Esophagus (tissue), 2 donors: ENCODE results near the gene FLRT2. TPM values are rescaled to one million over a fixed set of nuclear protein-coding genes. Genes with fewer than 3 reads are reported as not detected.

Source experiments
- H3K27ac ChIP-seq, 2 donors: one replicate each; pipeline ENCODE4 v1.5.1; 2013; ENCODE audit warnings: low read depth in 2 of 2, mild to moderate bottlenecking in 2 of 2, inconsistent platforms in 1 of 2, low read length in 1 of 2, moderate library complexity in 1 of 2
- H3K27me3 ChIP-seq, 2 donors: one replicate each; pipeline ENCODE4 v1.6.1; 2013; ENCODE audit warnings: low read length in 2 of 2, control low read depth in 1 of 2, mild to moderate bottlenecking in 1 of 2; ENCODE audit not compliant: insufficient read depth in 2 of 2, control insufficient read depth in 1 of 2
- H3K36me3 ChIP-seq, 2 donors: one replicate each; pipeline ENCODE4 v1.6.1; 2013; ENCODE audit warnings: low read length in 1 of 2; ENCODE audit not compliant: control insufficient read depth in 2 of 2, insufficient read depth in 2 of 2
- H3K4me1 ChIP-seq, 2 donors: one replicate each; pipeline ENCODE4 v1.6.1; 2013; ENCODE audit warnings: low read length in 1 of 2; ENCODE audit not compliant: control insufficient read depth in 2 of 2, insufficient read depth in 2 of 2
- H3K4me3 ChIP-seq, 2 donors: one replicate each; pipeline ENCODE4 v1.5.1; 2013; ENCODE audit warnings: low read length in 2 of 2, mild to moderate bottlenecking in 2 of 2, low read depth in 1 of 2, moderate library complexity in 1 of 2
- H3K9me3 ChIP-seq, 2 donors: one replicate each; pipeline ENCODE4 v1.6.1; 2013; ENCODE audit warnings: mild to moderate bottlenecking in 2 of 2, low read depth in 1 of 2, low read length in 1 of 2, moderate library complexity in 1 of 2; ENCODE audit not compliant: control insufficient read depth in 2 of 2, insufficient read depth in 1 of 2
- WGBS, 2 donors: extraction: QIAGEN DNeasy Blood & Tissue Kit; methylation state at CpG; one replicate each; pipeline ENCODE4 v1.1.7; 2013; 5-methylcytosine and 5-hydroxymethylcytosine counted together
- polyA plus RNA-seq, 2 donors: library from polyadenylated mRNA; stranded (reverse); fragments of 200-250 nt; gene quantifications; one replicate each; pipeline ENCODE4 v1.2.3, GENCODE V29; 2013
- donor health status: healthy with polysubstance abuse.
- donor health status: Bipolar disorder and iron deficiency.

FLRT2 gene
- polyA plus RNA-seq, 2 donors, result 0.98 to 2.1 TPM

DNA sequence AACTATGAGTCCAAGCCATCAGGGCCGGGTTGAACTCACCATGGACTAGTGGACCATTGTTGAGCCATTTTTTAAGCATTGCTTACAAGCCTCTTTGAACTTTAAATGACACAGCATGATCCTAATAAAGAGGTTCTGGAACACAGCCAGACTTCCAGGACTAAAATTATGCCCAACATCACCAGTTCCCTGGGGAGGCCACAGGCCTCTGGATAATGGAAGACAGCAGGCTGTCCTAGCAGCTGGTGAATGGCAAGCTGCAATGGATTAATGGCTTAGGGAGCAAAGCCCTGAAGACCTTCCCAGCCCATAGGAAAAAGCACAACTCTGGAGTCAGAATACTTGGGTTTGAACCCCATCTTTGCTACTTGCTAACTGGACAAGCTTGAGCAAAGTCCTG is 71.3 kb downstream of the FLRT2 start:
- Histone ChIP-seq H3K27ac (no peak overlapping the region), H3K9me3 (no peaks in the 10 kb centered on the region), H3K36me3 (no peaks in the 10 kb centered on the region), H3K27me3 (no peaks in the 10 kb centered on the region), H3K4me3 (no peak overlapping the region), H3K4me1 (no peaks in the 10 kb centered on the region)
- 50 to 76% methylated on average over 1 of the region's 1 CpG for WGBS, 2 donors

DNA sequence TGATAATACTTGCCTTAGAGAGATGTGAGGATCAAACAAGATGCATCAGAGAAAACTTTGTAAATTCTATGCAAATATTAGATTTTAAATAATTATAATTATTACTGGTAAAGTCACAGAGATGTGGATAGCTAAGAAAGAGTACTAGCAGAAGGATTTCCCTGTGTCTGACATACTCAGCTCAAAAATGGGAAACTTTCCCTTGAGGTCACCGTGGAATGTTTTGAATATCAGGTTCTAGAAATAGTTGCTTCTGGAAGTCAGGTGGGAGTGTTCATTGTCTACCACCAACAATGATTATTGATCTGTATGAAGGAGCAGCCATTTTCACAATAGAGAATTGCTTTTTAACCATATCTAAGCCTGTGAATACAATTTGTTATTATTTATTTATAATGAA is 71.7 kb downstream of the FLRT2 start:
- H3K9me3 ChIP-seq, result no peaks in the 10 kb centered on the region
- H3K27ac ChIP-seq, result no peak overlapping the region
- H3K4me3 ChIP-seq, result no peak overlapping the region
- no peaks in the 10 kb centered on the region for H3K27me3 ChIP-seq
- WGBS, 2 donors, result 84 to 86% methylated on average over 1 of the region's 1 CpG
- H3K4me1 ChIP-seq, result no peaks in the 10 kb centered on the region
- H3K36me3 ChIP-seq, result no peaks in the 10 kb centered on the region

DNA sequence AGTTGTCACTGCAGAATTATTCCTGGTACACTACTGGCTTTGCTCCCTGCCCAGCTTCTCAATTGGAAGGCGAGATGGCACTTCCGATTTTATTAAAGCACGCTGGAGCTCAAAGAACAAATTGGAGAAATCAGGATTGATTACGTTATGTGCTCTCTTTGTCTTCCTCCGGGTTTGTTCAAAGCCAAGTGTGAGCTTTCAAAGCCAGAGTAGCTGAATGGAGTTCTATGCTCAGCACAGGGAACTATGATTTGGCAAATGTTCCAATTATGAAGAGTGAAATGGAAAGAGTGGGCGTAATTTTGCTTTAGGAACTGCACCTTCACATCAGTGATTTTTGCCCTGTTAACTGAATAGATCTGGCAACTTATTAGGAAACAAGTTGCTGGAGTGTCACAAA is 72.4 kb downstream of the FLRT2 start:
- WGBS, 2 donors, result 65 to 76% methylated on average over 6 of the region's 6 CpGs
- no peaks in the 10 kb centered on the region for H3K27me3 ChIP-seq
- no peak overlapping the region for H3K4me3 ChIP-seq
- no peaks in the 10 kb centered on the region for H3K9me3 ChIP-seq
- no peak overlapping the region for H3K27ac ChIP-seq
- H3K4me1 ChIP-seq, result peaks cover 0 to under 1% of the 10 kb centered on the region in 2 donors
- no peaks in the 10 kb centered on the region for H3K36me3 ChIP-seq

DNA sequence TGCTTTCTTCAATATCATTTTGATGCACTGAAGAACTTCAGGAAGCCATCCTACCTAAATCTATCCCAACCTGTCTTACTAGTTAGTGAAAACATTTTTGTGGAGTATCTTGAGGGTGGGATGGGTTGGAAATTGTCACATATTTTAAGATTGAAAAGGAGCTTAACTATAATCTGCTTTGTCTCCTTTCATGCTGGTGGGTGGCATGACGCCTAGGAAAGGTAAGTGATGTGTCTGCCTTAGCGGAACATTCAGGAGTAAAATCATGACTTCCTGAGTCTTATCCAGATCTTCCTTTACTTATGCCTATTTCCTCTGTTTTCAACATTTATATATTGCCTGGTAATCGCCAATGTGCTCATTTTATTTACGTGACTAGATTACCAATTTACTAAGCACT is 74.1 kb downstream of the FLRT2 start:
- H3K36me3 ChIP-seq, result no peaks in the 10 kb centered on the region
- H3K4me3 ChIP-seq, result no peak overlapping the region
- no peaks in the 10 kb centered on the region for H3K9me3 ChIP-seq
- H3K27me3 ChIP-seq, result no peaks in the 10 kb centered on the region
- no peak overlapping the region for H3K27ac ChIP-seq
- WGBS, 2 donors, result 92 to 94% methylated on average over 4 of the region's 4 CpGs
- H3K4me1 ChIP-seq, result peaks cover 0 to 2% of the 10 kb centered on the region in 2 donors

DNA sequence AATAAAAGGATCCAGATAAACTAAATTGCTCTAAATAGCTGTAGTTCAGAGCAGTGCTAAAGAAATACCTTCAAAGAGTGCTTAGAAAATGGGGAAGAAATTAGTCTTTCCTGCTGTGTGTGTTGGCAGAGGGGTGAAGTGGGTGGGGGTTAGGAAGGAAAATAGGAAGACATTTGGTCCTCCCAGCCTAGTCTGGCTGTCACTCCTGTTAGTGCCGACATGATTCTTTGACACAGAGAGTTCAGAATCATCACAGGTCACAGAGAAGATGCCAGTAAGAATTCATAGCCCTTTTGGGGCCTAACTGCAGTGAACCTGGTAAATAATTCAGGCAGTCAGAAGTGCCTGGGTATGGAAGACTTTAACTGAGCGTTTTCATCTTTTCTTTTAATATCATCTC is 74.8 kb downstream of the FLRT2 start:
- no peaks in the 10 kb centered on the region for H3K9me3 ChIP-seq
- no peaks in the 10 kb centered on the region for H3K27me3 ChIP-seq
- WGBS, 2 donors, result 45 to 50% methylated on average over 2 of the region's 2 CpGs
- no peak overlapping the region for H3K27ac ChIP-seq
- peaks cover 0 to 2% of the 10 kb centered on the region in 2 donors for H3K4me1 ChIP-seq
- H3K36me3 ChIP-seq, result no peaks in the 10 kb centered on the region
- no peak overlapping the region for H3K4me3 ChIP-seq

DNA sequence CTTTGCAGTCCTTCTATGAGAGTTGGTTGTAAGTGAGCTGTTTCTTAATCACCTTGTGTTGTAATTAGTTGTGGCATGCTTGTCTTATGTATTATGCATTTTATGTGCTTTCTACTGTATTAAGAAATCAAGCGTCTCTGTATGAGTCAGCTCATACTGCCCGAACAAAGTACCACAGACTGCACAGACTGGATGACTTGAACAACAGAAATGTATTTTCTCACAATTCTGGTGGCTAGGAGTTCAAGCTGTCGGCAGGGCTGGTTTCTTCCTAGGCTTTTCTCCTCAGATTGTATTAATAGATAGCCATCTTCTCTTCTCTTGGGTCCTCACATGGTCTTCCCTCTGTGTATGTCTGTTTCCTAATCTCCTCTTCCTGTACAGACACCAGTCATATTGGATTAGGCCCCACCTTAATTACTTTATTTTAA is 77.7 kb downstream of the FLRT2 start:
- 48 to 59% methylated on average over 3 of the region's 3 CpGs for WGBS, 2 donors
- H3K9me3 ChIP-seq, result no peaks in the 10 kb centered on the region
- H3K4me3 ChIP-seq, result no peak overlapping the region
- no peak overlapping the region for H3K27ac ChIP-seq
- H3K4me1 ChIP-seq, result peaks cover 0 to 2% of the 10 kb centered on the region in 2 donors
- H3K36me3 ChIP-seq, result no peaks in the 10 kb centered on the region
- no peaks in the 10 kb centered on the region for H3K27me3 ChIP-seq

DNA sequence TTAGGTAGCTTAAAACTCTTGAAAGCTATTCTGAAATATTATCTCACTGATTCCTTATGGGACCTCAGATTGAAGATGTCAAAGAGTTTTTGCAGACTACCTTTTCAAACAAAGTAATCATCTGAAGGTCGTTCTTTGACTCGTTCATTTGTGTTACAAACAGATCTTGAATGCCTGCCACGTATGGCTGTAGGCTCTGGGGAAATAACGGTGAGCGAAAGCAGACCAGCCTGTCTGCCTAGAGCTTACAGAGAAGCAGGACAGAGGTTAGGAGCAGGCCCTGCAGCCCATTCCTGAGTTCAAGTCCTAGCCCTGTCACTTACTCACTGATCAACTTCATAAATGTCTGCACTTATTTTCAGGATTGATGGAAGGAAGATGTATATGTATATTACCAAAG is 83.6 kb downstream of the FLRT2 start:
- Histone ChIP-seq H3K4me1 (no peaks in the 10 kb centered on the region), H3K4me3 (no peak overlapping the region), H3K36me3 (no peaks in the 10 kb centered on the region), H3K27ac (no peak overlapping the region), H3K27me3 (no peaks in the 10 kb centered on the region), H3K9me3 (no peaks in the 10 kb centered on the region)
- 67 to 87% methylated on average over 5 of the region's 5 CpGs for WGBS, 2 donors

DNA sequence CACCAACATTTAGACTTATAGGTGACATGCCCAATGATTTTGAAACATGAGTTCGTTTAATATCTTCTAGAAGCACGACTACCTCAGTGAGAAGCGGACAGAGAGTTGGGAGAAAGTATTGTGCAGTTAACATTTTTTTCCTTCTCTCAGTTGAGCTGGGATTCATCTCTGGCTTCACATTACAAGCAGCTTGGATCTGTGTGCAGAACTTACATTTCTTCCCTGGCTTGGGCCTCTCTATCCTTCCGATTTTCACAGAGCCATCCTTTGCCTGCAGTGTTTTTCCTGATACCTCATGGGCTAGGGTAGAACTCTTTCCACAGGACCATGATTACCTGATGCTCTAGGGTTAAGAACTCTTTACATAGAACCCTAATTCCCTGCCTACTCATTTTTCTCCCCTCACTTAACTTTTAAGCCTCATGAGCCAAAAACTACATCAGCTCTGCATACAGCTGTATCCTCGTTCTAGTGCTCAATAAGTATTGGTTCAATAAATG is 86.5 kb downstream of the FLRT2 start:
- no peak overlapping the region for H3K27ac ChIP-seq
- H3K4me1 ChIP-seq, result no peaks in the 10 kb centered on the region
- H3K9me3 ChIP-seq, result no peaks in the 10 kb centered on the region
- WGBS, 2 donors, result 77% methylated on average over 5 of the region's 5 CpGs
- no peaks in the 10 kb centered on the region for H3K36me3 ChIP-seq
- no peaks in the 10 kb centered on the region for H3K27me3 ChIP-seq
- no peak overlapping the region for H3K4me3 ChIP-seq

DNA sequence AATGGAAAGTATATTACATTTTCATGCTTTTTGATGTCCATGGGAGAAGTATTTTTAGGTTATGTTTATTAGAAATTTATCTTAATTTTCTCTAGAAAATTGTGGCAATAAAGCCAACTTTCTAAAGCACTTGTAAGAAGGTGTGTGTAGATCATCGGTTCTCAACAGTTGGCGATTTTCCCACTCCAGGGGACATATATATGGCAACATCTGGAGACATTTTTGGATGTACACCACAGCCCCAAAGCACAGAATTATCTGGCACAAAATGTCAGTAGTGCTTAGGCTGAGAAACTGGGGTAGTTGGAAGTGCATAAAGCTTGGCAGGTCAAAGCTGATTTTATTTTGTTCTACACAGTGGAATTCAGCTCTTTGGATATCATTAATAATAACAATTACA is 86.9 kb downstream of the FLRT2 start:
- WGBS, 2 donors, result 79 to 84% methylated on average over 2 of the region's 2 CpGs
- H3K27me3 ChIP-seq, result no peaks in the 10 kb centered on the region

DNA sequence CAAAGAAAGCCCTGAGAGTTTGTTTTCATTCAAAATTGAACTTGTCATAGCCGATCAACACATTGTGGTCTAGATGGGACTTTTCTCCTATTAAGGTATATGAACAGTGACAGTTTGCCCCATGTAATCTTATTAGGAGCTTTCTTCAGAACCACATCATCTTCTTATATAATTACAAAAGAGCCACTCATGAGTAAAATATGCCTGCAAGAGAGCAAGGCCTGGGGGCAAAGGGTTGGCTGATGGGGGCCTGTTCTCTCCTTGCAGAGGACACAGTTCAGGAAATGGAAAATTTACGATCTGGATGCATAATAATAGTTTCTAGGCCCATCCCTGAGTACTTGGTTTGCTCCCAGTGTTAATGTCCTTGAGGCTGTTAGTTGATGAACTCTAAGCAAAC is 87.8 kb downstream of the FLRT2 start:
- Histone ChIP-seq H3K4me1 (no peaks in the 10 kb centered on the region), H3K9me3 (peaks cover 0 to 3% of the 10 kb centered on the region in 2 donors), H3K27me3 (no peaks in the 10 kb centered on the region), H3K36me3 (peaks cover 0 to 2% of the 10 kb centered on the region in 2 donors), H3K27ac (no peak overlapping the region), H3K4me3 (no peak overlapping the region)
- WGBS, 2 donors, result 66 to 71% methylated on average over 2 of the region's 2 CpGs

More for the DNA sequence above, 86.9 kb downstream of the FLRT2 start:
- Histone ChIP-seq H3K4me1 (no peaks in the 10 kb centered on the region), H3K9me3 (no peaks in the 10 kb centered on the region), H3K27ac (no peak overlapping the region), H3K4me3 (no peak overlapping the region), H3K36me3 (peaks cover 0 to under 1% of the 10 kb centered on the region in 2 donors)
